HepG2 (cell line): Measurements from ENCODE around the gene GFOD1. TPM values are rescaled to one million over a fixed set of nuclear protein-coding genes. Genes with fewer than 3 reads are reported as not detected.

Source experiments
- ATAC-seq: fragments of 200-7000 bp; cut with Tn5 transposase; 3 replicates; pipeline ENCODE4 v1.9.1; 2020; ENCODE audit warnings: mild to moderate bottlenecking, moderate library complexity
- BruUV-seq: library from RNA; stranded (reverse); fragments of 400-500 nt; replicated peaks from 2 replicates; lab custom pipeline; 2021; lab: Mats Ljungman, UMichigan
- CTCF ChIA-PET: fragments of 300-600 bp; formaldehyde crosslinking; extraction: SDS; loops from one replicate; lab custom pipeline; 2021; ENCODE audit warnings: low total read pairs, inconsistent platforms, low intra/inter-chr PET ratio; lab: Yijun Ruan, JAX
- POLR2A ChIA-PET: fragments of 350-600 bp; sonication (Branson Sonifier 250); formaldehyde crosslinking; loops from one replicate; lab custom pipeline; 2020; ENCODE audit warnings: antibody characterized with exemption, inconsistent platforms; lab: Yijun Ruan, JAX
- DNase-seq: peaks from one replicate; pipeline ENCODE4 v3.0.0-alpha.2; 2015; ENCODE audit warnings: low spot score
- FAIRE-seq: peaks from 3 replicates; lab custom pipeline; 2011; peaks lifted over from hg19 to GRCh38; lab: Jason Lieb, UNC
- H2AFZ ChIP-seq: one replicate; pipeline ENCODE4 v1.6.1; 2011; ENCODE audit warnings: low read length, inconsistent platforms
- H3K27ac ChIP-seq: fragments of 300-600 bp; 3 replicates; pipeline ENCODE4 v1.8.0; 2011; ENCODE audit warnings: mixed run types, mild to moderate bottlenecking, mixed read lengths, low read length, inconsistent platforms; ENCODE audit not compliant: insufficient read depth; ENCODE audit errors: extremely low read length
- H3K27me3 ChIP-seq, 2 experiments: fragments of 200-600 bp in 1 of 2; 2 replicates in 1 of 2; 3 replicates in 1 of 2; pipeline versions ENCODE4 v1.6.0 to v1.8.0; 2011; ENCODE audit warnings: low read length in 2 of 2, mild to moderate bottlenecking in 2 of 2, moderate library complexity in 2 of 2, inconsistent platforms in 1 of 2; ENCODE audit not compliant: insufficient read depth in 2 of 2, control insufficient read depth in 1 of 2
- H3K36me3 ChIP-seq, 2 experiments: fragments of 200-600 bp in 1 of 2; replicated peaks in 1 of 2; 2 replicates in 1 of 2; 3 replicates in 1 of 2; pipeline versions ENCODE4 v1.5.1 to v1.8.0; 2011; ENCODE audit warnings: low read length in 2 of 2, inconsistent platforms in 1 of 2; ENCODE audit not compliant: insufficient read depth in 2 of 2, control insufficient read depth in 1 of 2
- H3K4me1 ChIP-seq: 2 replicates; pipeline ENCODE4 v1.5.1; 2012; ENCODE audit warnings: low read length, inconsistent platforms; ENCODE audit not compliant: insufficient read depth
- H3K4me2 ChIP-seq: 2 replicates; pipeline ENCODE4 v1.6.0; 2011; ENCODE audit warnings: low read depth, low read length, inconsistent platforms
- H3K4me3 ChIP-seq, 3 experiments: fragments of 200-600 bp in 1 of 3; sonication (generic), shearing (Covaris generic) in 1 of 3; replicated peaks in 1 of 3; 2 replicates each; pipeline ENCODE4 v1.5.1; 2011 to 2016; ENCODE audit warnings: low read length in 3 of 3, inconsistent platforms in 2 of 3, low read depth in 2 of 3, mild to moderate bottlenecking in 2 of 3, control low read depth in 1 of 3, mixed read lengths in 1 of 3; ENCODE audit not compliant: insufficient read depth in 1 of 3
- H3K79me2 ChIP-seq: one replicate; pipeline ENCODE4 v1.6.1; 2011; ENCODE audit warnings: low read length, inconsistent platforms; ENCODE audit not compliant: insufficient read depth
- H3K9ac ChIP-seq: 2 replicates; pipeline ENCODE4 v1.6.0; 2011; ENCODE audit warnings: mild to moderate bottlenecking, low read depth, low read length, inconsistent platforms; ENCODE audit not compliant: insufficient read depth
- H3K9me3 ChIP-seq: 2 replicates; pipeline ENCODE4 v1.5.1; 2012; ENCODE audit warnings: mild to moderate bottlenecking, low read length
- H4K20me1 ChIP-seq: 2 replicates; pipeline ENCODE4 v1.6.0; 2011; ENCODE audit warnings: inconsistent platforms, mild to moderate bottlenecking, low read length, moderate library complexity; ENCODE audit not compliant: insufficient read depth
- DRAP1 ChIP-seq: IDR thresholded peaks from 2 replicates; pipeline ENCODE4 v1.6.1; 2016; ENCODE audit warnings: missing genetic modification reagents, missing compliant biosample characterization
- FOSL2 ChIP-seq: sonication (generic); formaldehyde crosslinking; IDR thresholded peaks from 2 replicates; pipeline ENCODE4 v1.4.0; 2020; ENCODE audit warnings: missing genetic modification reagents
- FOXA1 ChIP-seq, 2 experiments: fragments of 450-650 bp in 1 of 2; sonication (generic) in 1 of 2; formaldehyde crosslinking in 1 of 2; IDR thresholded peaks; 2 replicates each; pipeline versions ENCODE4 v1.4.0 to v1.6.1; 2016 to 2020; ENCODE audit warnings: missing genetic modification reagents in 1 of 2
- IKZF5 ChIP-seq: IDR thresholded peaks from 2 replicates; pipeline ENCODE4 v1.6.1; 2018; ENCODE audit warnings: missing genetic modification reagents, mild to moderate bottlenecking, missing compliant biosample characterization
- IRX3 ChIP-seq: sonication (generic); formaldehyde crosslinking; IDR thresholded peaks from 2 replicates; pipeline ENCODE4 v1.8.1; 2023; ENCODE audit warnings: mild to moderate bottlenecking, low read depth, missing genetic modification reagents, borderline replicate concordance
- SOX5 ChIP-seq: IDR thresholded peaks from 2 replicates; pipeline ENCODE4 v1.6.1; 2016; ENCODE audit warnings: borderline replicate concordance
- ZFYVE20 ChIP-seq: sonication (generic); formaldehyde crosslinking; IDR thresholded peaks from 2 replicates; pipeline ENCODE4 v1.8.0; 2023; ENCODE audit warnings: low read depth, mild to moderate bottlenecking, moderate library complexity, missing genetic modification reagents, borderline replicate concordance
- ZMAT3 ChIP-seq: sonication (generic); formaldehyde crosslinking; conservative IDR thresholded peaks from 2 replicates; pipeline ENCODE4 v1.7.0; 2021; ENCODE audit warnings: missing genetic modification reagents
- ZNF646 ChIP-seq: sonication (generic); formaldehyde crosslinking; IDR thresholded peaks from 2 replicates; pipeline ENCODE4 v1.9.0; 2021; ENCODE audit warnings: mild to moderate bottlenecking, missing genetic modification reagents
- WGBS: methylation state at CpG from one replicate; pipeline ENCODE4 v1.1.6; 2017; ENCODE audit warnings: low lambda C conversion rate; 5-methylcytosine and 5-hydroxymethylcytosine counted together
- in situ Hi-C: cut with HindIII; loops from 2 replicates; pipeline ENCODE4 v1.10.0; 2017; ENCODE audit warnings: low pct_unique_long_range_greater_than_20kb; ENCODE audit not compliant: extremely low pct_ligation_motif_present
- intact Hi-C: fragments of 100-400 bp; cut with micrococcal nuclease; formaldehyde crosslinking; loops from one replicate; pipeline ENCODE4 v1.10.0; 2022; ENCODE audit not compliant: unreplicated experiment
- polyA plus RNA-seq, 8 experiments: library from polyadenylated mRNA; depleted of rRNA in 3 of 8; stranded (reverse) in 7 of 8; unstranded in 1 of 8; fragments of >200 nt; fragmentation: Illumina TruSeq in 4 of 8; extraction: Trizol in 4 of 8; gene quantifications; 2 replicates each; pipeline versions ENCODE4 v1.2.1 to v1.2.3, GENCODE V29; 2011 to 2016; ENCODE audit warnings: low read depth in 4 of 8, missing spikeins in 1 of 8, mixed read lengths in 1 of 8; ENCODE audit not compliant: insufficient read depth in 1 of 8
- total RNA-seq, 5 experiments: library from RNA; depleted of rRNA; stranded (reverse); fragments of >200 nt; fragmentation: Illumina TruSeq; extraction: Trizol; gene quantifications; 2 replicates each; pipeline ENCODE4 v1.2.3, GENCODE V29; 2016; ENCODE audit warnings: low read depth in 1 of 5
- TF ChIP-seq, protein P1 (sequence below), 2 experiments: sonication (generic) in 1 of 2; formaldehyde crosslinking in 1 of 2; IDR thresholded peaks; 2 replicates each; pipeline versions ENCODE4 v1.5.1 to v1.6.1; 2011 to 2020; ENCODE audit warnings: borderline replicate concordance in 1 of 2, low read depth in 1 of 2, low read length in 1 of 2, mild to moderate bottlenecking in 1 of 2, missing genetic modification reagents in 1 of 2, moderate library complexity in 1 of 2

The GFOD1 gene
- total and polyA plus RNA-seq, 2 of the 13 experiments (the other 11 are each of a cell fraction or from before 2014, with no cell fraction given), result 1.9 to 6.4 TPM

- Histone ChIP-seq H3K36me3 (no peaks in the 10 kb centered on the region), H3K4me2 (peak overlapping the region; percentile 66), H3K4me3 (peak overlapping the region in 2 of 3 experiments; percentile 6 to 39; a peak in 2 of 6 replicates), H3K9ac (peak overlapping the region; percentile 39), H3K27ac (peak overlapping the region; percentile 78), H4K20me1 (no peaks in the 10 kb centered on the region), H3K4me1 (peaks cover 62% of the 10 kb centered on the region), H2AFZ (peak overlapping the region; percentile 56), H3K79me2 (no peaks in the 10 kb centered on the region), H3K9me3 (no peaks in the 10 kb centered on the region), H3K27me3 (no peaks in the 10 kb centered on the region)
- peak; percentile 78 for DNase-seq
- peak; percentile 71 for ATAC-seq
- intact Hi-C loops, result loop anchor here (1.0 to 2.0 kb wide), 3 partner anchors 70 to 198 kb away; no protein-coding TSS in a partner anchor
- 86% methylated on average over 1 of the region's 1 CpG for WGBS
- no TSS peak for BruUV-seq
- POLR2A ChIA-PET, result interaction anchor here (1.2 to 3.1 kb wide), 8 partner anchors 12 to 208 kb away, joined by 3 to 26 read pairs (median 8); partner anchors contain the start of genes NOL7, SIRT5 and TBC1D7
- FAIRE-seq, result peak; percentile 57
- CTCF ChIA-PET, result no interaction called here
- in situ Hi-C loops, result no loop called here
- TF ChIP-seq ZNF646, result no peak
- peak; percentile 24; the same call in 1 of the 2 replicates for TF ChIP-seq SOX5 (CRISPR knock-in tag)
- TF ChIP-seq ZFYVE20 (CRISPR knock-in tag), result no peak
- TF ChIP-seq DRAP1, result peak; percentile 13; the same call in 1 of the 2 replicates
- no peak for TF ChIP-seq IRX3 (CRISPR knock-in tag)
- TF ChIP-seq, protein P1, sequence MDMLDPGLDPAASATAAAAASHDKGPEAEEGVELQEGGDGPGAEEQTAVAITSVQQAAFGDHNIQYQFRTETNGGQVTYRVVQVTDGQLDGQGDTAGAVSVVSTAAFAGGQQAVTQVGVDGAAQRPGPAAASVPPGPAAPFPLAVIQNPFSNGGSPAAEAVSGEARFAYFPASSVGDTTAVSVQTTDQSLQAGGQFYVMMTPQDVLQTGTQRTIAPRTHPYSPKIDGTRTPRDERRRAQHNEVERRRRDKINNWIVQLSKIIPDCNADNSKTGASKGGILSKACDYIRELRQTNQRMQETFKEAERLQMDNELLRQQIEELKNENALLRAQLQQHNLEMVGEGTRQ (IDR thresholded peaks at IDR 0.05; ENCODE audit: low read depth, low read length), result peak; percentile 92
- TF ChIP-seq, protein P1 (CRISPR knock-in tag; IDR thresholded peaks at IDR 0.05; ENCODE audit: borderline replicate concordance), result peak; percentile 96; the same call in 1 of the 2 replicates
- TF ChIP-seq IKZF5, result 0 out of 2 replicates have a peak, but pooled peaks have one; percentile 11
- no peak for TF ChIP-seq FOXA1 (IDR thresholded peaks at IDR 0.05)
- TF ChIP-seq FOXA1 (CRISPR knock-in tag; IDR thresholded peaks at IDR 0.05), result peak; percentile 64
- no peak for TF ChIP-seq ZMAT3 (CRISPR knock-in tag)
- TF ChIP-seq FOSL2 (CRISPR knock-in tag), result 0 out of 2 replicates have a peak, but pooled peaks have one; percentile 35
Measured at GRCh38 chr6:13406781-13407180, 80.6 kb downstream of the GFOD1 start.
